ENCODE data around the gene CRIP1. TPM values are rescaled to one million over a fixed set of nuclear protein-coding genes. Genes with fewer than 3 reads are reported as not detected.

The CRIP1 gene
- polyA plus RNA-seq, 3 donors = 688 to 2,084 (median 1,032) TPM

- no peak overlapping the region for H3K9ac ChIP-seq (ENCODE audit: insufficient read depth, low read length, poor library complexity, severe bottlenecking)
- intact Hi-C loops (cut with micrococcal nuclease) = no loop called here
- Mint-ChIP-seq H3K4me3 (no peak overlapping the region), H3K9me3 (no peaks in the 10 kb centered on the region), H3K36me3 (peaks cover 25 to 51% of the 10 kb centered on the region in 2 donors), H3K27me3 (ENCODE audit: low read depth in 3 of 3) (no peaks in the 10 kb centered on the region), H3K4me1 (no peaks in the 10 kb centered on the region), H3K27ac (no peak overlapping the region)
- no peak for TF ChIP-seq CTCF (IDR thresholded peaks at IDR 0.05)
- no peaks in the 10 kb centered on the region for H3K4me1 ChIP-seq (ENCODE audit: control insufficient read depth in 1 of 2, insufficient read depth in 2 of 2, low read length in 2 of 2)
- WGBS (ENCODE audit: insufficient coverage) = 90% methylated on average over 25 of the region's 53 CpGs
- H3K9me3 ChIP-seq (replicated peaks in 1 of 2; ENCODE audit: control insufficient read depth in 1 of 2, insufficient read depth in 1 of 2, low read length in 2 of 2) = no peaks in the 10 kb centered on the region
- DNase-seq = no peak
- H3K27me3 ChIP-seq (ENCODE audit: control insufficient read depth in 2 of 2, insufficient read depth in 2 of 2, low read length in 2 of 2) = no peaks in the 10 kb centered on the region
- peaks cover 59 to 63% of the 10 kb centered on the region in 2 donors for H3K36me3 ChIP-seq (replicated peaks in 1 of 2; ENCODE audit: control insufficient read depth in 1 of 2, insufficient read depth in 2 of 2, low read length in 2 of 2)
- H2AFZ ChIP-seq (ENCODE audit: insufficient read depth, low read depth, low read length, poor library complexity, severe bottlenecking) = no peak overlapping the region
- H3K79me2 ChIP-seq (ENCODE audit: insufficient read depth, low read length) = no peaks in the 10 kb centered on the region
- no peak overlapping the region for H3K27ac ChIP-seq (ENCODE audit: low read depth in 1 of 2, low read length in 2 of 2)
- no peaks in the 10 kb centered on the region for H4K20me1 ChIP-seq (ENCODE audit: insufficient read depth, low read length)
- H3K4me3 ChIP-seq (replicated peaks in 1 of 3; ENCODE audit: low read depth in 2 of 3, low read length in 3 of 3) = no peak overlapping the region
- no peak overlapping the region for H3K4me2 ChIP-seq (replicated peaks; ENCODE audit: extremely low read depth, low read length, poor library complexity, severe bottlenecking)
Measured at GRCh38 chr14:105466531-105467248, 20.0 kb upstream of the CRIP1 start.

GRCh38 chr14:105467249-105467941, 19.3 kb upstream of the CRIP1 start:
- Mint-ChIP-seq H3K36me3 (peaks cover 23 to 44% of the 10 kb centered on the region in 2 donors), H3K27ac (no peak overlapping the region), H3K9me3 (no peaks in the 10 kb centered on the region), H3K27me3 (ENCODE audit: low read depth in 3 of 3) (peaks cover 0 to 3% (median 2%) of the 10 kb centered on the region in 3 donors), H3K4me1 (no peaks in the 10 kb centered on the region), H3K4me3 (no peak overlapping the region)
- DNase-seq = no peak
- no peak overlapping the region for H3K4me2 ChIP-seq (replicated peaks; ENCODE audit: extremely low read depth, low read length, poor library complexity, severe bottlenecking)
- no peaks in the 10 kb centered on the region for H3K9me3 ChIP-seq (replicated peaks in 1 of 2; ENCODE audit: control insufficient read depth in 1 of 2, insufficient read depth in 1 of 2, low read length in 2 of 2)
- H4K20me1 ChIP-seq (ENCODE audit: insufficient read depth, low read length) = no peaks in the 10 kb centered on the region
- no peak overlapping the region for H3K4me3 ChIP-seq (replicated peaks in 1 of 3; ENCODE audit: low read depth in 2 of 3, low read length in 3 of 3)
- H2AFZ ChIP-seq (ENCODE audit: insufficient read depth, low read depth, low read length, poor library complexity, severe bottlenecking) = no peak overlapping the region
- H3K4me1 ChIP-seq (ENCODE audit: control insufficient read depth in 1 of 2, insufficient read depth in 2 of 2, low read length in 2 of 2) = no peaks in the 10 kb centered on the region
- no peaks in the 10 kb centered on the region for H3K79me2 ChIP-seq (ENCODE audit: insufficient read depth, low read length)
- 96% methylated on average over 14 of the region's 20 CpGs for WGBS (ENCODE audit: insufficient coverage)
- no peak overlapping the region for H3K9ac ChIP-seq (ENCODE audit: insufficient read depth, low read length, poor library complexity, severe bottlenecking)
- no peak overlapping the region for H3K27ac ChIP-seq (ENCODE audit: low read depth in 1 of 2, low read length in 2 of 2)
- no peaks in the 10 kb centered on the region for H3K27me3 ChIP-seq (ENCODE audit: control insufficient read depth in 2 of 2, insufficient read depth in 2 of 2, low read length in 2 of 2)
- no peak for TF ChIP-seq CTCF (IDR thresholded peaks at IDR 0.05)
- intact Hi-C loops (cut with micrococcal nuclease) = no loop called here
- peaks cover 58 to 59% of the 10 kb centered on the region in 2 donors for H3K36me3 ChIP-seq (replicated peaks in 1 of 2; ENCODE audit: control insufficient read depth in 1 of 2, insufficient read depth in 2 of 2, low read length in 2 of 2)

All from CD14-positive monocyte (primary cell).